GM12891 (cell line): ENCODE measurements around the gene GTPBP3.

Source experiments
- DNase-seq: peaks from one replicate; pipeline ENCODE4 v3.0.0; 2011; ENCODE audit warnings: low spot score; ENCODE audit not compliant: insufficient read length
- FAIRE-seq: peaks from 2 replicates; lab custom pipeline; 2011; peaks lifted over from hg19 to GRCh38; lab: Jason Lieb, UNC
- PAX5 ChIP-seq: IDR thresholded peaks from 2 replicates; pipeline ENCODE4 v1.6.1; 2011; ENCODE audit warnings: low read length, moderate library complexity, mild to moderate bottlenecking; ENCODE audit not compliant: insufficient read depth, severe bottlenecking
- POLR2A ChIP-seq: IDR thresholded peaks from 2 replicates; pipeline ENCODE4 v1.6.1; 2011; ENCODE audit warnings: low read depth, low read length, control low read depth
- POLR2AphosphoS5 ChIP-seq: IDR thresholded peaks from 2 replicates; pipeline ENCODE4 v1.6.1; 2011; ENCODE audit warnings: low read depth, low read length, control low read depth
- POU2F2 ChIP-seq: IDR thresholded peaks from 2 replicates; pipeline ENCODE4 v1.6.1; 2011; ENCODE audit warnings: low read depth, mild to moderate bottlenecking, control low read depth, low read length, moderate library complexity
- SPI1 ChIP-seq: IDR thresholded peaks from 2 replicates; pipeline ENCODE4 v1.6.1; 2011; ENCODE audit warnings: low read depth, low read length, control low read depth
- TAF1 ChIP-seq: IDR thresholded peaks from 2 replicates; pipeline ENCODE4 v1.6.1; 2011; ENCODE audit warnings: low read depth, low read length, control low read depth

GTPBP3 gene

DNA sequence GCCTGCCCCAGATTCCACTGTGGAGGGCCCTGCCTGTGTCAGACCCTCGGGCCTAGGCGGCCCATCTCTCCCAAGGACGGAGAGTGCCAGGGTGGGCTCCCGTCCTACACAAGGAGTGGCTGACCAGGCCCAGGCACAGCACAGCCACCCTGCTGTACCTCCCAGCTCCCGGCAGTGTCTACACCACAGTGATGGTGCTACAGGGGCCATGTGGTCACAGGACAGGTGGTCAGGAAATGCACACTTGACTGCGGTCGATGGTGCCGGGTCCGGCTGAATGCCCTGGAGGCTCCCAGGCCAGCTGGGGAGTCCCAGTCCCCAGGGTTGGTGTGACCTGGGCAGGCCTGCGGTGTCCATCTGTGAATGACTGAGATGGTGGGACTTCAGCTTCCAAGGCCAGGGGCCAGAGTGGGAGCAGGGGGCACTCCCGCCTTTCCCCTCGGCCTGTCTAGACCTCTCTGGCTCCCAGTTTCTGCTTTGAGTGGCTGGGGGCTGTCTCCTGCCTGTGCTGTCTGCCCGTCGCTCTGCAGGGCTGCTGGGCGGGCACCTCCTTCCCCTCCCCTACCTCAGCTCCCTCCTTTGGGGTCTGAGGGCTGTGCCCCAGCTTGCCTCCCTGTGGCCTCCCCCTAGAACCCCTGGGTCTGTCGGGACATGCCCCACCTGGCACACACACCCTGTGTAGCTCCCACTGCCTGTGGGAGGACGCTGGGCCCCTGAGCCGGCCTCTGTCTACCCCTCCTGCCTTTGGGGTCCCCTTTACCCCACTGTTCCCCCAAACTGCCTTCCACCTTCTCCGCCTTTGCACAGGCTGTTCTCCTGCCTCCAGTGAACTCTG lies 15.5 kb upstream of the GTPBP3 start:
- TF ChIP-seq POLR2AphosphoS5: no peak
- TF ChIP-seq POLR2A: peak; percentile 47
- FAIRE-seq (no peak), DNase-seq (no peak)

DNA sequence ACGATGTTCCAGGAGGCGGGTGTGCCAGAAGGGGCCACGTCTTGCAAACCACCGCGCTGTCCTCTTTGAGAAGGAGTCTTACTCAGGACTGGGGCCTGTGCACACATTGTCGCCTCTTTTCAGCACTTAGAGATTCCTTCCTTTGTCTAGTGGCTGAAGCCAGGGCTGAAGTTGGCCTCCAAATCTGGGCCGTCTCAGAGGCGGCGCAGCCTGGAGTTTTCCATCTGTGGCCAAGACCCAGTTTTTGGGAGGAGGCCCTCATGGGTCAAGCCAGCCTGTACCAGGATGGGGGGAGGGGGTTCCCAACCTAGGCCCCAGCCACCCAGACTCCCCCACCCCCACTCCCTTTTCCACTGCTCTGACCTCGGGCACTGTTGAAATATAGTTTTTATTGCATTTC lies 14.5 kb upstream of the GTPBP3 start:
- DNase-seq (no peak), FAIRE-seq (no peak)
- TF ChIP-seq POU2F2 (no peak), TAF1 (no peak), SPI1 (no peak)

DNA sequence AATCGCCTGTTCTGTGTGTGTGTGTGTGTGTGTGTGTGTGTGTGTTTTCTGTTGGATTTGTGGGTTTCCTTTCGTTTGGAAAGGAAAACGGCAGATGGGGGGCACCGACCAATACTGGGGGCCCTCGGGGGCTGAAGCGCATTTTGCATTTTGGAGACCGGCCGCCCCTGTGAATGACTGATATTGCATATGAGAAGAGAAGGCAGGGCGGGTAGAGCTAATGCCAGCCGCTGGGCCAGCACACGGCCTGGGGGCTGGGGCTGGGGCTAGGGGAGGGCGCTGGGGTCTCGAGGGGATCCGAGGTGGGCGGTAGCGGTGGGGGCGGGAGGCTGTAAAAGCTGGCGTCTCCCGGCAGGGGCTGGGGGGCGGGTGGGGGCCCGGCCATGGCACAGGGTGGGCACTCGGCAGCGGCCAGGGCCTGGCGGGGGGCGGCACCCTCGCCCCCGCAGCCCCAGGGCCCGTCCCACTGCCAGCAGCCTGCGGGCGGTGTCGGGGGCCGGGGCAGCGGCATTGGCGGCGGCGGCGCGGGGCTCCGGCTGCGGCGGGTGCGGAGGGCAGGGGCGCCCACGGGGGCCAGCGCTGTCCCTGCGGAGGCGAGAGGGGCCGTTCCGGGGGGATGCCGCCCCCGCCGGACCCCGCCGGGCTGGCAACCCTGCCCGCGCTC lies 13.9 kb upstream of the GTPBP3 start:
- TF ChIP-seq POLR2AphosphoS5 (no peak), TAF1 (no peak), PAX5 (no peak), POU2F2 (no peak), SPI1 (no peak), POLR2A (no peak)
- no peak for DNase-seq
- no peak for FAIRE-seq

DNA sequence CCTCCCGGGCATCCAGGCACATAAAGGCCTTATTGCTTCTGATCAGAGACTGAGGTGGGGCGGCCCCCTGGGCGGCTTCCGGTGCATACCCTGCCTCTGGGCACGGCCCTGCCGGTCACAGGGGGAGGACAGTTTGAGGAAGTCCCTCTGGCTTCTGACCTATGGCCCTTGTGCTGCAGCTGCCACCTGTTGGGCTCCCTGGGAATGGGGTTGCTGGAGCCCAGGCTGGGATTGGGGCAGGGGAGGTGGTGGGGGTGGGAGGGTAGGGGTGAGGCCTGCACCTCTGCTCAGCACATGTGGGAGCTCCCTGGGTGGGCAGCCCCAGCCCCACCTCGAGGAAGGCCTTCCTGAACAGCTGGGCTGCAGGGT lies 13.4 kb upstream of the GTPBP3 start:
- FAIRE-seq: no peak
- no peak for TF ChIP-seq POLR2A
- peak; percentile 50 for TF ChIP-seq SPI1
- no peak for TF ChIP-seq POLR2AphosphoS5
- TF ChIP-seq POU2F2: no peak
- no peak for TF ChIP-seq PAX5
- TF ChIP-seq TAF1: no peak
- no peak for DNase-seq

DNA sequence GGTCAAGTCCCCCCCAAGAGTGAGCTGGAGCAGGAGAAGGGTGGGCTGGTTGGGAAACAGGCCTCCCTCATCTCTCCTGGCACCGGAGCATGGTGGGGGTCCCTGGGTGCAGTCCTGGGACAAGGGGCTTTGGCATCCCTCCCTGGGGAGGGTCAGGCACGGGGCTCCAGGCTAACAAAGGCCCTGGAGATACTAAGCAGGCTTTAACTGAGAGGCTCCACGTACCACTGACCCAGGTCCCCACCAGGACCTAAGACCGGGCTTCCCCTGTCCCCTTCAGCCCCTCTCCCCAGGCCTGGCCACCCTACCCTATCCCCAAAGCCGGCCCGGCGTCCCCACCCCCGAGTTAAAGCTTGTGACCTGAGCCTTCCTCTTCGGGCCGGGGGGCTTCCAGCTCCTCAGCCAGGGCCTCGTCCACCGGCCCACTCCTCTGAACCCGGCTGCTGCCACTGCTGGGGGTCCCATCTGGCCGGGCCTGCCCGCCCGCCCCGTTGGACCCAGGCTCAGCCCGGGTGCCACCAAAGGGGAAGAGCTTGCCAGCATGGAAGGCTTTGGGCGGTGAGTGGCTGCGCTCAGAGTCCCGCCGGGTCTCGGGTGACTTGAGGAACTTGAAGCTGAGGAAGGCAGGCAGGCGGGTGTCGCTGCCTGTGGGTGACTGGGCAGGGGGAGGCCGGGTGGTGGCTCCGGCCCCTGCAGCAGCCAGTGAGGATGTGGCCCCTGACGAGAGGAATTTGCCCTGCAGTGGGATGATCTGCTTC lies 12.8 kb upstream of the GTPBP3 start:
- FAIRE-seq: no peak
- no peak for DNase-seq
- TF ChIP-seq TAF1 (no peak), PAX5 (no peak), POLR2AphosphoS5 (no peak), POLR2A (no peak)

DNA sequence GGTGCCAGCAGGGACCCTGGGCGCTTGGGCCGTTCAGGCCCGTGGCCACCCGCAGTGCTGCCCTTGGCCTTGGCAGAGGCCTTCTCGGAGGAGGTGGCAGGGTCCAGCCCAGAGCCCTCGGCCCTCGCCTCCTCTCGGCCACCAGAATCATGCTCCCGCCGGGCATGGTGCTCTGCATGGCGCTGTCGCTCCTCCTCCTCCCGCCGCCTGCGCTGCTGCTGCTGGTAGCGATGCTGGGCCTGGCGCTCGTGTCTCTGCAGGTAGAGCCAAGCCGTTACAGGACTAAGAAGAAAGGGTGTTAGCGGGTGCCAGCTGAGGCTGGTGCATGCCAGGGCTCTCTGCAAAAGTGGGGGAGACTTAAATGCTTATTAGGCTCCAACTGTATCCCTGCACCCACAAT lies 12.2 kb upstream of the GTPBP3 start:
- FAIRE-seq (no peak), DNase-seq (no peak)
- TF ChIP-seq PAX5 (no peak), POU2F2 (no peak), POLR2A (no peak), SPI1 (no peak), POLR2AphosphoS5 (no peak), TAF1 (no peak)

DNA sequence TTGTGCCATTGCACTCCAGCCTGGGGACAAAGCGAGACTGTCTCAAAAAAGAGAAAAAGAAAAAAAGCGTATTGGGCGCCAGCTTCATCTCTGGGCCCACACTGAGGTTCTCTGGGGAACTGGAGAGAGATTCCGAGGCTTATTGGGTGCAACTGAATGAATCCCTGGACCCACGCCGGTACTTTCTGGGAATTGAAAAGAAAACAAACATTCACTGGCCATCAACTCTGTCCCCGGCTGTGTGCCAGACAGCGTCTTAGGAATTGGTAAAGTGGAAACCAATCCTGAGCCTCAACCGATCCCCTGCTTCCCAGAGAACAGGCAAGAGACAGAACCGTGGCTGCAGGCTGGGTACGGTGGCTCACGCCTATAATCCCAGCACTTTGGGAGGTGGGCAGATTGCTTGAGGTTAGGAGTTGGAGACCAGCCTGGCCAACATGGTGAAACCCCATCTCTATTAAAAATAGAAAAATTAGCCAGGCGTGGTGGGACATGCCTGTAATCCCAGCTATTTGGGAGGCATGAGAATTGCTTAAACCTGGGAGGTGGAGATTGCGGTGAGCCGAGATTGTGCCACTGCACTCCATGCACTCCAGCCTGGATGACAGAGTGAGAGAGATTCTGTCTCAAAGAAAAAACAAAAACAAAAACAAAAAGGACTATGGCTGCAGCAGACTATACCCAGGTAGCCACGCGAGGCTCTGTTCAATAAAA lies 11.3 kb upstream of the GTPBP3 start:
- FAIRE-seq (no peak), DNase-seq (no peak)
- TF ChIP-seq POLR2A (no peak), PAX5 (no peak), POU2F2 (no peak), POLR2AphosphoS5 (no peak), SPI1 (no peak), TAF1 (no peak)

DNA sequence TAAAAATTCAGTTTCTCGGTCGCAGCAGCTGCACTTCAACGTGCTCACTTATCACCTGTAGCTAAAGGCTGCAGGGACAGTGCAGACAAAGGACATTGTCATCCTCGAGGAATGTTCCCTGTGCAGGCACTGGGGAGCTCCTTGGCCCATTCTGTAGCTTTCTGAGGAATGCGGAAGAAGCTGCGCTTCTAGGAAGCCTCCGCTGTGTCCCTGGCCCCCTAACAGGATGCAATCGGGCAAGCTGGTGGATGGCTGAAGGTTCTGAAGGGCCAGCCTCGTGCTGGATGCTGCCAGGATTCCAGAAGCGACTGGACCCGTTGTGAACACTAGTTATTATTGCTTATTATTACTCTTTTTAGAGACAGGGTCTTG lies 10.8 kb upstream of the GTPBP3 start:
- FAIRE-seq: no peak
- TF ChIP-seq POLR2AphosphoS5 (no peak), TAF1 (no peak), POLR2A (no peak), POU2F2 (no peak), PAX5 (no peak), SPI1 (no peak)
- DNase-seq: no peak

DNA sequence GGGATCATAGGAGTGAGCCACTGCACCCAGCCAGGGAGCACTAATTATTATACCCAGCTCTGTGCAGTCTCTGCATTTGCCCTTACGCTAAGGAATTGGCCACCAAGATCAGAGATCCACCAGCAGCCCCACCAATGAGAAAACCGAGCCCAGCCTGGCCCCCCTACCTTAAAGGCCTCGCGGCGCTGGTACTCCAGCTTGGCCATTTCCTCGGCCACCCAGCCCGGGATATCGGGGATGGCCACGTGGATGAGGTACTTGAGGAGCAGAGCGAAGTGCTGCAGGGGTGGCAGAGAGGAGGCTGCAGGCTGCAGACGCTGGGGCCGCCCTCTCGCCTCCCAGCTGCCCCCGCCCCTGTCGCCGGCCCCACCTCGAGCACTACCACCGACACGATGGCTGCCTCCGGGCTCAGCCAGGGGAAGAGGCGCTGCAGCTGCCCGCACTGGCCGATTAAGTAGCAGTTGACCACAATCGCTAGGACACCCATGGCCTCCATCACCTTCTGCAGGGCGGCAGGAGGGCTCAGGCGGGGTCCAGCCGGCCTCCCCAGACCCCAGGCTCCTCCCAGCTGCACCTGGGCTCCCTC lies 10.2 kb upstream of the GTPBP3 start:
- FAIRE-seq (no peak), DNase-seq (no peak)
- TF ChIP-seq POLR2A (no peak), POU2F2 (no peak), PAX5 (no peak), TAF1 (no peak), POLR2AphosphoS5 (no peak), SPI1 (no peak)

DNA sequence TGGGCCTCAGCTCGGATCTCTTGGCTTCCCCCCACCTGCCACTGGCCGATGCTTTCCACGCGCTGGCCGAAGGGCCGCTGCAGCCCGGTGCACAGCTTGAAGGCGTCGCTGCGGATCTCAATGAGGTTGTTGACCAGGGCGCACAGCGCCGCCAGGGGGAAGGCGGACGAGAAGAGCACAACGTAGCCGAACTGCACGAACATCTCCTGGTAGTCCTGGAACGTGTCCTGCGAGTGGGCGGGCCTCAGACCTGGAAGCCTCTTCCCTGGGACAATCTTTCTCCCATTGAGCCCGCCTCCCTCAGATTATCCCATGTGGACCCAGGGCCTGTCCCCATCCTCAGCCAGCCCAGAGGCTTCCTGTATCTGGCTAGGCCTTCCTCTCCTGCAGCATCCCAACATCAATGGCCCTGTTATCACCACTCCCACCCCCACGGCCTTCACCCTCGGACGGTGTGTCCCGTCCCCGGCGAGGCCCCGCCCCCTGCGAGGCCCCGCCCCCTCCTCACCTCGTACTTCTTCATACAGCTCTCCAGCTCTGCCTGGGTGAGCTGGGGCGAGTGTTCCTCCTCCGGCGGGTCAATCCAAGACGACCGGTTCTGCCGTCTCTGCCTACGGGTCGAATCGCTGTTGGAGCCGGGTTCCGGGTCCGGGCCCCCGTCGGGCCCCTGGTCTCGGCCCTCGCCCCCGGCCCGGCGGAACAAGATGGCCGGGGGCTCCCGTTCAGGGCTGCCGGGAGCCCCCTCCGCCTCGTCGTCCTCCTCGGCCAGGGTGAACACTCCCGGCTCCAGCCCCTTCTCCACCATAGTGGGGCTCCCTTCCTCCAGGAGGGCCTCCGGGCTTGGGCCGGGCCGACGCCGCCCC lies 9.5 kb upstream of the GTPBP3 start:
- peak; percentile 85 for DNase-seq
- FAIRE-seq: no peak
- no peak for TF ChIP-seq POU2F2
- no peak for TF ChIP-seq POLR2A
- TF ChIP-seq SPI1: no peak
- no peak for TF ChIP-seq TAF1
- TF ChIP-seq POLR2AphosphoS5: no peak
- TF ChIP-seq PAX5: no peak
